Sciatic nerve (tissue), 2 donors: ENCODE data around the gene DLG2. TPM values are rescaled to one million over a fixed set of nuclear protein-coding genes. Genes with fewer than 3 reads are reported as not detected.

Source experiments
- ATAC-seq: fragments of 200-7000 bp; cut with Tn5 transposase; one replicate; pipeline ENCODE4 v1.9.1; 2020; ENCODE audit warnings: mild to moderate bottlenecking, moderate library complexity
- DNase-seq: peaks from one replicate; pipeline ENCODE4 v3.0.0-alpha.2; 2020; ENCODE audit warnings: low spot score
- intact Hi-C: fragments of 100-400 bp; cut with DNase I; formaldehyde crosslinking; loops from one replicate; pipeline ENCODE4 v1.14.2; 2022
- total RNA-seq: library from RNA; stranded (reverse); fragmentation: NEBNext Ultra II Directional; extraction: Animal tissue kit (Norgen Biotek cat#: 25700); gene quantifications from one replicate; pipeline ENCODE4 v1.2.1, GENCODE V29; 2021
- donor health status: DM: no; HTN: no; CAD: no.
- donor health status: DM: no; HTN: no; CAD: no.

DLG2 gene
- total RNA-seq, 1 donor from 2014 or later = 17.3 TPM

DNA sequence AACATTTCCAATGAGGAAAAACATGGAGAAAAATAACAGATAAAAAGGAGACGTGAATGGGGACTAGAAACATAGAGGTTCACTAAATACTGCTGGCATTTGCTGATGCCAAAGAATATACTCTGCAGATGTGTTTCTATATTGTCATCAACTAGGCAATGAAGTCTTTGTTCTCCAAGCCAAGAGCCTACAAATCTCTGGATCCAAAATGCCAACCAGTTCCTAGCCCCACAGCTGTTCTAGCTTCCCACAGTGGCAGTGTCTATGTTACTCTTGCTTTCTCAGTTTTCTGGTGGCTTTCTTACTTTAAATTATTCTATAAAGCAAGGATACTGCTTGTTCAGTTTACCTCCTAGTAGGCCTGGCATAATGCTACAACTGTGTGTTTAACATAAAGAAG is 1363.1 kb downstream of the DLG2 start:
- DNase-seq (no peak), ATAC-seq (no peak)
- intact Hi-C loops = no loop called here

DNA sequence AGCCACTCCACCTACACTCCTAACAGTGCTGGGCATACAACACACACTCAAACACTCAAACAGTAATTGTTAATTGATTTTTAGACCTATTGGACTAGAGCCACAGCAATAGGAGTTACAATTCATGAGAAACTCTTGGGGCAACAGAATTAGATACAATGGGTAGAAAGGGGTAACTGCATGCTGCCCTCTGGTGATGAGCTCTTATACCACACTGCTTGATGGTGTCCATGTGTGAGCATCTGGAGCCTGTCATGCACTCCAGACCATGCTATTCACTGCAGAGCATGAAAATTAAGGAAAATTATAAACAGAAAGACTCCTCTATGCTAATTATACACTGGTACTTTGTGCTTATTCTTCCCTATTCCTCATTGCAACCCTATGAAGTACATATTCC is 1365.4 kb downstream of the DLG2 start:
- DNase-seq (no peak), ATAC-seq (no peak)
- intact Hi-C loops = no loop called here

DNA sequence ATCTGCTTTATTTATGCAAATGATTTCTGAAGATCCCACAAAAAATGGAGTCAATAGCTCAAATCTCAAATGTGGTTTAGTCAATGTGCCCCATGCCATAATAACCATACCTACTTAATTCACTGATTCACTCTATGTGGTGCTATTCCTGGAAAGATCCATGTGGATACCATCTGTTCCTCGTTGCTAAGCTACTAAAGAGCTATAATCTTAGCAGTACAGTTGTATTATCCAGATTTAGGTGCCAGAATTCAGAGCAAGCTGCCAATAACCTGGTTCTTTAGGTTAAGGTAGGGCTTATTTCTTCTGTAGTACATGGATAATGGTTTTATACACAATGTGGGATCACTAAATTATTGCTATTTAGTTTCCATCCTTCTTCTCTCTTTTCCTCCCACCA is 1366.3 kb downstream of the DLG2 start:
- intact Hi-C loops = no loop called here
- ATAC-seq = no peak
- DNase-seq = no peak

DNA sequence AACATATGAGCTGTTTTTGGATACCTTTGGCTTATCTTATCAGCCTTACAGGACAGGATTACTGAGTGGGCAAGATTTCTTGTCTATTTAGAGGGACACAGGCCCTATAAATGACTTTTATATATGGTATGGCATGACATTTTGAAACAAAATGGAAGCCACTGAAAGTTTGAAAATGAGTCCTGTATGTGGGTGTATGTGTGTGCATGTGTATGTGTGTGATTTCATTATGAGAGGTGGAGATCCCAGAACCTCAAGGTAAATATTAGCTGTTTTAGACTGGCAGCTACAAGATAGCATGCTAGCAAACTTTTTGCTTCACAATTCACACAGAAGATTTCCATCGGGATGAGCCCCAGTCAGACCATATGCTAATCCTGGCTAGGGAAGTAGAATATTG is 1370.5 kb downstream of the DLG2 start:
- no peak for DNase-seq
- no peak for ATAC-seq
- intact Hi-C loops = no loop called here

DNA sequence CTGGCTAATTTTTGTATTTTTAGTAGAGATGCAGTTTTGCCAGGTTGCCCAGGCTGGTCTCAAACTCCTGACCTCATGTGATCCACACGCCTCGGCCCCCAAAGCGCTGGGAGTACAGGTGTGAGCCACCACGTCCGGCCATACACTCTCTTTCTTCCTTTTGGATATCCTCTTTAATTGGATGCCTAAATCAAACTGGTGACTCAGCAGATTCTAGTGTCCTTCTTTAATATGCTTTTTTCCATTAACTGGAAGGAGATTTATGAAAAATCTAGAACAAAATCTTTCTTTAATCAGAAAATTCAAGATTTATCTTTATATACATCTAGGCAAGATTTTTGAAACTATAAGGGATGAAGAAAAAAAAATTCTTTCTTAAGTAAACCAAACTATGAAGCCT is 1371.7 kb downstream of the DLG2 start:
- ATAC-seq (no peak), DNase-seq (no peak)
- intact Hi-C loops = no loop called here

DNA sequence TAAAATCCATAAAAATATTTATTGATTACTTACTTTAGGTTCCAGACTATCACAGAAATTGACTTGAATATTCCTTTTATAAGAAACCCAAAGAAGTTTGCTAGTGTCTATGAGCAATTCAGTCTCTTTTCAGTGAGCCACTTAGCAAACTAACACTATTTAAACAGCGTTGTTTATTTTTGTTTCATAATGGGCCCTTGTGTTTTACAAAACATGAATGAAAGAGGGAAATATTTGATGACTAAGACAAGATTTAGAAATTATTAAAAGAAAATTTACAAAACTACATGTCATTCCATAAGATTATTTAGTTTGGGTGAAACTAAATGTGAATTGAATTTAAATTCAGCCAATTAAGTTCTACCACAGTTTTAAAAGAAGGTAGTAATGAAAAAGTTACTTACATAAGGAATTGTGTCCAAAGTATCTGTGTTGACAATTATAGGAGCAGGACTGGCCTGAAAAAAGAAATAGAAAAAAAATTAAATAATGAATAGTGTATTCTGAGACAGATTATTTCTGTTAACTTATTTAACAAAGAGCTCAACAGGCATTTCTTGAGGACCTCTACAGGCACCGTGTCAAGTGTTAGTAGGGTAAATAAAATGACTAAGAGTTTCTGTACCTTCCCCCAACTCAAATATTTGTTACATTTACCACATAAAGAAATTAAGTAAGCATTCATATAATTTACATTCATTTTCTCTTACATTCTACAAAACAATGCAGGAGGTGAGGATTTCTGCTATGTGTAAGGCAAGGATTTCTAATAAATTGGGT is 1376.1 kb downstream of the DLG2 start:
- ATAC-seq = no peak
- intact Hi-C loops = no loop called here
- no peak for DNase-seq

DNA sequence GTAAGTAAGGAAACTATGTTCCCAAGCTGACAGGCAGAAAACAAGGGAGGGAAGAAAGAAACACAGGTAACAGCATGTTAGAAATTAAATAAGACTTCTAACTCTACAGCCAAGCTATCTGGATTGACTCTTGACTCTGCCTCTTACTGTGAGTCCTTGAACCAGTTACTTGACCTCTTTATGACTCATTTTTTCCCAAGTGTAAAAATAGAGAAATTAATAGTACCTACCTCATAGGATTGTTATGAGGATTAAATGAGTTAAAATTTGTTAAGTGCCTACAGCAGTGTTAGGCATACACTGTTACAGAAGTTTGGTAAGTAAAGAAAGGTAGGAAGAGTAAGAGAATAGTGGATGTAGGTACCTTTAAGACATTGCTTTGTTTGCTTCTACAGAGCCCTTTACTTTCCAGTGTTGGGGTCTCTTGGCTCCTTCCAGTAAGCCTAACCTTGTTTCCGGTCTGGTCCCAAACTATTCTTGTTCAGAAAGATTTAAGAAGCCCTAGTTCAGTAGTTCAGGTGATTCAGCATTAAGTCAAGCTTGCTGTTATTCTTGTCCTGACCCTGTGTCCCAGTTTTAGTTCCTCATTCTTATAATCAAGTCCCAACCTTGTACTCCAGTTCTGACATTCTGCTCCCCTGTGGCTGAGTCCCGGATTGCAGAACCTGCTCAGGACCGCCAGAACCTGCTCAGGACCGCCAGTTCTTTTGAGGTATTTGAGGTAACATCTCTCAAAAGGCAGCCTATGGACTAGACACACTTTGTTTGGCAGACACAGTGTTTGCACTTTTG is 1377.6 kb downstream of the DLG2 start:
- no peak for ATAC-seq

DNA sequence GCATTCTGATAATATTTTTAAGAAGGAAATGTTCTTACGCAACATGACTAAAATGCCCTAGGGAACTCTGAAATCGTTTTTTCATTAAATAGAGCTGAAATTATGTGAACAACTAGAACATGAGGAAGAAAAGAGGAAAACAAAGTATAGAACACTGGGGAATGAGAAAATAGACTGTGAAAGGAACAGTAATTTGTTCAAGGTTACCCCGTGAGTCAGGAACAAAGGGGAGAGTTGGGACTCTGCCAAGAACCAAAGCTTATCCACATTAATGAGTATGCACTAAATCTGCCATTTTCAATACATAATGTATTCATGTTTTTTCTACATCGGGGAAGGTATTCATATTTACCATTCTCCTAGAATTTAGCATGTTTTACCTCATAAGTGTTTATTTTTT is 1379.2 kb downstream of the DLG2 start:
- no peak for DNase-seq
- no peak for ATAC-seq
- intact Hi-C loops = no loop called here

More for the DNA sequence above, 1377.6 kb downstream of the DLG2 start:
- intact Hi-C loops = no loop called here
- DNase-seq = no peak

DNA sequence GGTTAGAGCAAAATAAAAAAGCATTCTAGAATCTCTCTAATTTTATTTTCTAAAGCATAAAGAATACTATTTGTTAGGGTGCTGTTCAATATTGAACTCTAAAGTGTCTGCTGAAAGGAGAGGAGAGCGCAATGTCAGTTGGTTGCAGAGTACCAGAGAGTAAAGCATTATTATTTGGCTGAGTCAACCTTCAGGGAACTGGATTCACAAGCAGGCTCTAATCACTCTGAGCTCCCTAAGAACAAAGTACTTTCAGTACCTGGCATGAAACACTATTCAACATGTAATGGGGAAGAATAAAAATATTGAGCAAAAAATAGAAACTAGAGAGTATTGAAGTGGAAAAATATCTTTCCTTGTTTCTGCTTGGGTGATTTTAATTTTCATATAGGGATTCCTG is 1380.0 kb downstream of the DLG2 start:
- intact Hi-C loops = no loop called here
- ATAC-seq = peak; percentile 74
- DNase-seq = no peak

DNA sequence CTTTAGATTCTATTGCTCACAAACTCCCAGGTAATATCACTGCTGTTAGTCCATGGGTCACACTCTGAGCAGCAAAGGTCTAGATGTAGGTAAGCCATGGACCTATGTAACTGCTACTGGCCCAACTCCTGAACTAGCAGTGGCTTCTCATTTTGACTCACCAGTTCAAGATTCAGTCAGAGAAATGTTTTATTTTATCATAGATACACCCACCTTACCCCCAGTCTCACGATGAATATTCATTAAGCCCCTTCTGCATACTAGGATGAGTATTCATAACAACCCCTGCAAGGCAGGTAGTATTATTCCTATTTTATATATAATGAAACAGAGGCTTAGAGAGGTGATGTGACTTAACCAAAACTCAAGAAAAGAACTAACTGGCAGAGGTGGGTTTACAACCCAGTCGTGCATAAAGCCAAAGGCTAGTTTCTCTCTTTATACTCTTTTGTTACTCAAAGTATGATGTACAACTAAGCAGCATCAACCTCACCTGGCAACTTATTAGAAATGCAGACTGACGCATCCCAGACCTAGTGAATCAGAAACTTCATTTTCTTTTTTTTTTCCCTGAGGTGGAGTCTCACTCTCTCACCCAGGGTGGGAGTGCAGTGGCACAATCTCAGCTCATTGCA is 1383.4 kb downstream of the DLG2 start:
- intact Hi-C loops = no loop called here
- no peak for DNase-seq
- no peak for ATAC-seq

DNA sequence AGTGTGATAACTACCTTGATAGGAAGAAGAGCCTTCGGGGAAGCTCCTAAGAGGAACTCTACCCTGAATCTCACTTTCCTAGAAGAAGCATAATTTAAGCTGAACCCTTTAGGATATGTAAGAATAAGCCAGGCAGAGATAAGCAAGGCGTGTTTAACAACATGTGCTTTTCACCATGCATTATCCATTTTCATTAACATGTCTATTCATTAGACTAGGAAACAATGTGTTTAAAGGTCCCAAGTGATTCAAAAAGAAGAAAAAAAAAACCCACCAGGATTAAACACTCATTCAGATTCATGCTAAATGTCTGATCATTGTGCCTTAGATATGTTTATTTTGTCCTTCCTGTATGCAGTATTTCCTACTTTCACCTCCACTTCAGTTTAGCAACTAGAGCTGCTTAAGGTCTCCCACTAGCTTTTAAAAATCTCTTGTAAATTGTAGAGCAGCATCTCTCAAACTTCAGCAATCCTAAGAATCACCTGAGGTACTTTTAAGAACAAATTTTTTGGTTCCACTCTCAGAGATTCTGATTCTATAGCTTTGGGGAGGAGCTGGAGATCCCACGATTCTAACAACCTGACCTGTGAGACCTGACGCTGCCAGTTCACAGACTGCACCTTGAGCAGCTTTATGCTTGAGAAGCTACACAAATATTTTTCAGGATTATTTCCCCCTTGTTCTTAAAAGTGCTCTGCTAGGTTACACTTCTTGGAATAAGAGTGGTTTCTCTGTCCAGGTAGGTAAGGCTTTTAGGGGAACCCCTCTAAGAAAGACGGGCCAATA is 1385.6 kb downstream of the DLG2 start:
- ATAC-seq (no peak), DNase-seq (no peak)
- intact Hi-C loops = no loop called here

DNA sequence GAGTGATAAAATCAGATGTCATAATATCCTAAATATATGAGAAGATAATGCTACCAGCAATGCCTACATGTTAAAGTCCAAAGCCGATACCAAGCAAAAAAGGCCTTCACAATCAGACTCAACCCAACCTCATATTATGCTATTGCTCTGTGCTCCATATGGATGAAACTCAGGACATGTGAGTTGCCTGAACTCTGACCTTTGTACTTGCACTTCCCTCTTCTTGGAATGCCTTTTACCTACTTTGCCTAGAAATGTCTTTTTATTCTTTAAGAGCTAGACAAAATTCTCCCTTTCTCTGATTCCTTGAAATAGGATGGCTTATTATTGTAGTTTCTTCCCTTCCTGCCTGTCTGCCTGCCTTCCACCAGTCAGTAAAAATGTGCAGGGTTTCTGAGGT is 1386.3 kb downstream of the DLG2 start:
- intact Hi-C loops = no loop called here
- no peak for DNase-seq
- ATAC-seq = no peak

DNA sequence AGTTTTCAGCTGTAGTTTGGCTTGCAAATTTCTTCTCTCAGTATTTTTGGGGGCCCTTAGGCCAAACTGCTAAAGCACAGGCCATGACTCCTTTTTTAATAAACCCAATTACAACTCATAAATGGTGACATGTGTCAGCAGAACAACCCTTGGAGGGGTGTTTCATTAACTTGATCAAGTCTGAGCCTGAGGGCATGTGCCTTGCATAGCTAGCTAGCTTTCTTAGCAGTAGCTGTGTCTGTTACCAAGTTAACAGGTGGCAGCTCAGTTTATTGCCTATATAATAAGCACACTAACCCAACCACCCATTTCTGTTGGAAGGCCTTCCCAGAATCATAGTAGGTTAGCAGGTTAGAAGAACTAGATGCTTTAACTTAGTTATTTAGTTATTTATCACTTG is 1390.7 kb downstream of the DLG2 start:
- ATAC-seq = no peak
- intact Hi-C loops = no loop called here
- no peak for DNase-seq

DNA sequence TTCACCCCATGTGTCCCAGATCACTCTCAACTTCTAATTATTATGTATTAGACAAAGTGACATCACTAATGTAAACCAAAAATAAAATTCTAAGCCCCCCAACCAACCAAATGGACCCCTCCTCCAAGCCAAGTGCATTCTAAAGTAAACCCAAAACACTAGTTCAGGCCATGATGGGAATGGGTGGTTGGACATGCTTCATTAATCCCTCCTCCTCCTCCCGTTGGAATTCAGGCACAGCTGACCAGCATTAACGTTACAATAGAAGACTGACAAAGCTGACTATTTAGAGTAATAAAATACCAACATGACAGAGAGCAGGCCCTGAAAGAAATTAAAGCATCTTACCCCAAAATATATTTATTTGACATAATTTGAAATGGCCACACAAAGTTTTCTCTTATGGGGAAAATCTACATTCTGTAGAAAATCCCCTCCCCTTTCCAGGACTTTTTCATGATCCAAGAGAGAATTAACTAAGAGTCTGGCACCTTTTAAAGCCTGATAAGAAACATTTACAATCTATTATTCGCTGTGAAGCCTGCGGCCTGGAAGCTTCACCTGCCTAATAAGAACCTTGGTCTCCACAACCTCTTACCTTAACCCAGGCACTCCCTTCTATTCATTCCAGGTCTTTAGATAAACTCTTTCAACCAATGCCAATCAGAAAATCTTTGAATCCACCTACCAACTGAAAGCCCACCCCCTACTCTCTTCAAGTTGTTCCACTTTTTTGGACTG is 1392.5 kb downstream of the DLG2 start:
- no peak for DNase-seq
- intact Hi-C loops = no loop called here
- no peak for ATAC-seq

DNA sequence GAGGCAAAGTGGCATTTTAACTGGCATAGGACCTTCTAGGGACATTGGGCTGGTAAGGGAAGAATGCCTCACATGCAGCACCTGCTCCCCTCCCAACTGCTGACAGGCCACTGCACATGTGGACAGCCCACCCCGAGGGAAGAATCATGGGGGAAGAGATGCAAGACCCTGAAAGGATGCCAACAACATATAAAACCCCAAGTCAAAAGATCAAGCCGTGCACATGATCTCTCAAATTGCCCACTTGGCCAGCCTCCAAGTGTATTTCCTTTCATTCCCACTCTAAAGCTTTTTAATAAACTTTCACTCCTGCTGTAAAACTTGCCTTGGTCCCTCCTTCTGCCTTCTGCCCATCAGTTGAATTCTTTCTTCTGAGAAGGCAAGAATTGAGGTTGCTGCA is 1393.1 kb downstream of the DLG2 start:
- ATAC-seq = no peak
- intact Hi-C loops = no loop called here
- no peak for DNase-seq

DNA sequence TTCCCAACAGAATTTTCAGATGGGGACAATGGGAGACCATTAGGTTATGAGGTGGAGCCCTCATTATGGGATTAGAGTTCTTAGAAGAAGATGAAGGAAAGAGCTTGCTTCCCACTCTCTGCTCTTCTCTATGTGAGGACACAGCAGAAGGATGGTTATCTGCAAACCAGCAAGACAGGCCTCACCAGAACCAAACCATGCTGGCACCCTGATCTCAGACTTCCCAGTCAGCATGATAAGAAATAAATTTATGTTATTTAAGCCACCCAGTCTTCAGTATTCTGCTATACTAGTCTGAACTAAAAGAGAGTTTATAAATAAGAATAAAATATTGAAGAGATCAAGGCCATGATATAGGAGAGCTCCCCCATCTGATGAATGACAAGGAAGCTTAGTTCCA is 1394.6 kb downstream of the DLG2 start:
- no peak for ATAC-seq
- no peak for DNase-seq
- intact Hi-C loops = no loop called here

DNA sequence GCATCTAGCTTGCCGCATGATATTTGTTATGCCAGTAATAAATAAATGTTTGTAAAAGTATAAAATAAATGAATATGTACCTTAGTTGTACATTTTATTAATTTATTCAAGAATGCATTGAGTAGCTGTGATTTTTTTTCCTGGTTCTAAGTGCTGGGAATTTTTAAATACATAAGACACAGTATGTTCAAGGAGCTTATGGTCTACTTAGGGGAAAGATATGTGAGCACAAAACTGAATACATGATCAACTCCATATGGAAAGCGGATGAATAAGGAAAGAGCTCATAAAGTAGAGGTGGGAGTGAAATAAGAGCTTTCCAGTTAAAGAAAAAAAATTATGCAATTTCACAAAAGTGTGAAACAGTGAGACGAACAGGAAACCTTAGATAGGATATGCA is 1396.7 kb downstream of the DLG2 start:
- no peak for DNase-seq
- intact Hi-C loops = no loop called here
- no peak for ATAC-seq

DNA sequence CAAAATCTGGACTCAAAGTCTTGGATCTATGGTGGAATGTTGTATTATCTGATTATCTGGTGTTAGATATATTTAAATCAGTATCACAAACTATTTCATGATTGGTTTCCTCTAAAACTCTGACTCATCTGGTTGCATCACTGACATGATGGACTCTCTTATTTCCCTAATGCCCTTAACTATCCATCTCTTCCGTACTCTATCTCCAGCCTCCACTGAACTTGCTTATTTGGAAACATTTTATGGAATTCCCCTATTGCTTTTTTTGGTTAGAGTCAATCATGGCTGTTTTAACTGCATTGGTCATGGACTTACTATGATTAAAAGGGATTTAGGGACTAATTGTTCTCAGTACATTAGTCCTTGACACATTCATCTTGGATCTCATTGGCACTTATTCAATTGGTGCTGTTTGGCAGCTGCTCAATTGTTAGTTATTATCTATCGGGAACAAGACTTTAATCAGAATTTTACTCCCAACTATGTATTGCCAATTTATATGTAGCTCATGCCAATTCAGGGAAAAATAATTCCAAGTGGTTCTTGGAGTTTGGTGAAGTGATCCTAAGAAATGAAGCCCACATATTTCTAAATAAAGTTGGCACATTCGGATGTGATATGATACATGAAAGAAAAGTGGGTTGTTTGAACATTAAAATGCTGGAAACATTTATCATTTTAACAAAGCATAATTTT is 1399.0 kb downstream of the DLG2 start:
- intact Hi-C loops = no loop called here
- no peak for DNase-seq
- no peak for ATAC-seq
